Measurements from ENCODE around the gene ARIH2.

DNA sequence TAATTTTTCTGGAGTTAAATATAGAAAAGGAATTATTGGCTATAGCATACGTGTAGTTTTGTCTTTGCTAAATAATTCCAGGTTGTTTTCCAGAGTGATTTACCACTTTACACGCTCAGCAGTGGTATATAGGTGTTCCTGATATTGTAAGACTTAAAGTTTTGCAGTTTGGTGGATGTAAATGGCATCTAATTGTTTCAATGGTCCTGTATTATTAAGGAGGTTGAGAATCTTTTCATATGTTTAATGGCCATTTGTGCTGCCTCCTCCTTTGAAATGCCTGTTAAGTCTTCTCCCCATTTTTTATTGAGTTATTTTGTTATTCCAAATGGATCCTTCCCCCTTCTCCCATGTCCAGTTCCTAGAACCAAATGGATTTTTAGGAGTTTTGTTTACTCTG, 44.9 kb downstream of the ARIH2 start:
- TF ChIP-seq CTCF (IDR thresholded peaks at IDR 0.05; ENCODE audit: extremely low read depth in 1 of 2, insufficient read depth in 1 of 2, low read depth in 1 of 2, low read length in 2 of 2), result no peak
- no peak for TF ChIP-seq JUN (IDR thresholded peaks at IDR 0.05; ENCODE audit: borderline replicate concordance, insufficient read depth, insufficient read length, low read depth)
- no peak for TF ChIP-seq MAX (IDR thresholded peaks at IDR 0.05; ENCODE audit: insufficient read depth, insufficient read length)
- TF ChIP-seq EZH2 (IDR thresholded peaks at IDR 0.05; ENCODE audit: borderline replicate concordance, low read depth, low read length, severe bottlenecking), result no peak
- no peak for TF ChIP-seq POLR2A (IDR thresholded peaks at IDR 0.05; ENCODE audit: low read depth, low read length)

All from endothelial cell of umbilical vein (primary cell).